ENCODE results near the gene PAPPA2. TPM values are rescaled to one million over a fixed set of nuclear protein-coding genes. Genes with fewer than 3 reads are reported as not detected.

PAPPA2 gene
- total and polyA plus RNA-seq, 5 donors, result 0.18 to 1.1 (median 0.74) TPM

- Histone ChIP-seq H3K4me1 (ENCODE audit: control insufficient read depth, insufficient read depth, low read length) (no peaks in the 10 kb centered on the region), H3K4me3 (ENCODE audit: low read length) (no peak overlapping the region), H3K27ac (ENCODE audit: low read length) (no peak overlapping the region), H3K27me3 (ENCODE audit: control insufficient read depth, insufficient read depth) (no peaks in the 10 kb centered on the region), H3K9me3 (ENCODE audit: control insufficient read depth, low read length) (no peaks in the 10 kb centered on the region)
- ATAC-seq, result peak; percentile 67 to 85
- intact Hi-C loops (cut with DNase I), result loop anchor here in 2 of 4 donors (5.0 to 10.0 kb wide), 2 partner anchors 324 to 506 kb away; no protein-coding TSS in a partner anchor
- 15% methylated on average over 9 of the region's 9 CpGs for WGBS
- peak; percentile 71 to 83 (median 77) for DNase-seq
These were observed 418.1 kb downstream of the PAPPA2 start for GRCh38 chr1:176880955-176881595.

- no peaks in the 10 kb centered on the region for H3K4me1 ChIP-seq (ENCODE audit: control insufficient read depth, insufficient read depth, low read length)
- H3K4me3 ChIP-seq (ENCODE audit: low read length), result no peak overlapping the region
- no peak for DNase-seq
- H3K27me3 ChIP-seq (ENCODE audit: control insufficient read depth, insufficient read depth), result no peaks in the 10 kb centered on the region
- H3K9me3 ChIP-seq (ENCODE audit: control insufficient read depth, low read length), result no peaks in the 10 kb centered on the region
- WGBS, result 78% methylated on average over 4 of the region's 4 CpGs
- intact Hi-C loops (cut with DNase I), result loop anchor here in 2 of 4 donors (5.0 to 10.0 kb wide), 2 partner anchors 327 to 509 kb away; no protein-coding TSS in a partner anchor
- H3K27ac ChIP-seq (ENCODE audit: low read length), result no peak overlapping the region
- no peak for ATAC-seq
These were observed 421.3 kb downstream of the PAPPA2 start for GRCh38 chr1:176884286-176884685.

- intact Hi-C loops (cut with DNase I), result loop anchor here in 2 of 4 donors (5.0 to 10.0 kb wide), 2 partner anchors 328 to 510 kb away; no protein-coding TSS in a partner anchor
- WGBS, result 51% methylated on average over 1 of the region's 1 CpG
- ATAC-seq, result no peak
These were observed 421.9 kb downstream of the PAPPA2 start for GRCh38 chr1:176884911-176885310.

GRCh38 chr1:176885341-176885740 is 422.4 kb downstream of the PAPPA2 start:
- Histone ChIP-seq H3K4me3 (ENCODE audit: low read length) (no peak overlapping the region), H3K4me1 (ENCODE audit: control insufficient read depth, insufficient read depth, low read length) (no peaks in the 10 kb centered on the region), H3K9me3 (ENCODE audit: control insufficient read depth, low read length) (no peaks in the 10 kb centered on the region), H3K27me3 (ENCODE audit: control insufficient read depth, insufficient read depth) (no peaks in the 10 kb centered on the region), H3K27ac (ENCODE audit: low read length) (no peak overlapping the region)
- ATAC-seq (no peak), DNase-seq (no peak)
- intact Hi-C loops (cut with DNase I), result loop anchor here in 2 of 4 donors (10.0 kb wide), 1 partner anchor 511 kb away; no protein-coding TSS in a partner anchor
- 64% methylated on average over 3 of the region's 3 CpGs for WGBS

More at GRCh38 chr1:176884911-176885310, 421.9 kb downstream of the PAPPA2 start:
- Histone ChIP-seq H3K27ac (ENCODE audit: low read length) (no peak overlapping the region), H3K4me3 (ENCODE audit: low read length) (no peak overlapping the region), H3K27me3 (ENCODE audit: control insufficient read depth, insufficient read depth) (no peaks in the 10 kb centered on the region), H3K4me1 (ENCODE audit: control insufficient read depth, insufficient read depth, low read length) (no peaks in the 10 kb centered on the region), H3K9me3 (ENCODE audit: control insufficient read depth, low read length) (no peaks in the 10 kb centered on the region)
- no peak for DNase-seq

GRCh38 chr1:176885751-176886150 is 422.8 kb downstream of the PAPPA2 start:
- Histone ChIP-seq H3K4me3 (ENCODE audit: low read length) (no peak overlapping the region), H3K9me3 (ENCODE audit: control insufficient read depth, low read length) (no peaks in the 10 kb centered on the region), H3K27me3 (ENCODE audit: control insufficient read depth, insufficient read depth) (no peaks in the 10 kb centered on the region), H3K27ac (ENCODE audit: low read length) (no peak overlapping the region), H3K4me1 (ENCODE audit: control insufficient read depth, insufficient read depth, low read length) (no peaks in the 10 kb centered on the region)
- ATAC-seq (no peak), DNase-seq (no peak)
- WGBS, result 58% methylated on average over 2 of the region's 2 CpGs
- intact Hi-C loops (cut with DNase I), result loop anchor here in 2 of 4 donors (10.0 kb wide), 1 partner anchor 511 kb away; no protein-coding TSS in a partner anchor

GRCh38 chr1:176888471-176889032 is 425.6 kb downstream of the PAPPA2 start:
- intact Hi-C loops (cut with DNase I), result loop anchor here in 2 of 4 donors (10.0 kb wide), 1 partner anchor 514 kb away; no protein-coding TSS in a partner anchor
- H3K9me3 ChIP-seq (ENCODE audit: control insufficient read depth, low read length), result no peaks in the 10 kb centered on the region
- ATAC-seq, result no peak
- WGBS, result 79% methylated on average over 3 of the region's 3 CpGs
- H3K4me1 ChIP-seq (ENCODE audit: control insufficient read depth, insufficient read depth, low read length), result no peaks in the 10 kb centered on the region
- no peak overlapping the region for H3K4me3 ChIP-seq (ENCODE audit: low read length)
- no peak overlapping the region for H3K27ac ChIP-seq (ENCODE audit: low read length)
- no peak for DNase-seq
- no peaks in the 10 kb centered on the region for H3K27me3 ChIP-seq (ENCODE audit: control insufficient read depth, insufficient read depth)

- Histone ChIP-seq H3K4me3 (ENCODE audit: low read length) (no peak overlapping the region), H3K4me1 (ENCODE audit: control insufficient read depth, insufficient read depth, low read length) (no peaks in the 10 kb centered on the region), H3K27ac (ENCODE audit: low read length) (no peak overlapping the region), H3K27me3 (ENCODE audit: control insufficient read depth, insufficient read depth) (no peaks in the 10 kb centered on the region), H3K9me3 (ENCODE audit: control insufficient read depth, low read length) (no peaks in the 10 kb centered on the region)
- no peak for DNase-seq
- intact Hi-C loops (cut with DNase I), result loop anchor here in 3 of 4 donors (10.0 kb wide), 1 partner anchor 1051 kb away; no protein-coding TSS in a partner anchor
- ATAC-seq, result peak in 1 of 2 donors; percentile 43
- WGBS, result 51% methylated on average over 7 of the region's 7 CpGs
These were observed 430.8 kb downstream of the PAPPA2 start for GRCh38 chr1:176893625-176894352.

- 88% methylated on average over 8 of the region's 8 CpGs for WGBS
- no peak for DNase-seq
- intact Hi-C loops (cut with DNase I), result loop anchor here in 3 of 4 donors (10.0 kb wide), 1 partner anchor 1050 kb away; no protein-coding TSS in a partner anchor
- ATAC-seq, result peak in 1 of 2 donors; percentile 27
- Histone ChIP-seq H3K27ac (ENCODE audit: low read length) (no peak overlapping the region), H3K27me3 (ENCODE audit: control insufficient read depth, insufficient read depth) (no peaks in the 10 kb centered on the region), H3K9me3 (ENCODE audit: control insufficient read depth, low read length) (no peaks in the 10 kb centered on the region), H3K4me1 (ENCODE audit: control insufficient read depth, insufficient read depth, low read length) (no peaks in the 10 kb centered on the region), H3K4me3 (ENCODE audit: low read length) (no peak overlapping the region)
These were observed 431.5 kb downstream of the PAPPA2 start for GRCh38 chr1:176894450-176894849.
